Endothelial cell of umbilical vein (primary cell): ENCODE results near the gene STIM1. TPM values are rescaled to one million over a fixed set of nuclear protein-coding genes. Genes with fewer than 3 reads are reported as not detected.

ENCODE experiments used
- BruUV-seq: library from RNA; stranded (reverse); fragments of 400-500 nt; replicated peaks from 2 replicates; lab custom pipeline; 2021; lab: Mats Ljungman, UMichigan
- CTCF ChIA-PET: fragments of 300-600, 350-600 bp; sonication (Branson Sonifier 250); formaldehyde crosslinking; loops from one replicate; lab custom pipeline; 2021; ENCODE audit warnings: antibody characterized with exemption, inconsistent platforms; lab: Charles Lee
- POLR2A ChIA-PET: fragments of 300-600, 350-600 bp; sonication (Branson Sonifier 250); formaldehyde crosslinking; loops from one replicate; lab custom pipeline; 2021; ENCODE audit warnings: antibody characterized with exemption, inconsistent platforms; lab: Charles Lee
- DNase-seq: peaks from one replicate; pipeline ENCODE4 v3.0.0-alpha.2; 2011; ENCODE audit warnings: low read depth, low spot score
- FAIRE-seq: peaks from 2 replicates; lab custom pipeline; 2011; peaks lifted over from hg19 to GRCh38; lab: Jason Lieb, UNC
- H2AFZ ChIP-seq: 2 replicates; pipeline ENCODE4 v1.6.0; 2012; ENCODE audit warnings: low read depth, low read length, control low read depth, inconsistent platforms
- H3K27ac ChIP-seq: 2 replicates; pipeline ENCODE4 v1.5.1; 2011; ENCODE audit warnings: low read depth, mild to moderate bottlenecking, control low read depth, low read length, moderate library complexity; ENCODE audit not compliant: insufficient read depth
- H3K27me3 ChIP-seq, 2 experiments: 2 replicates each; pipeline versions ENCODE4 v1.6.0 to v1.6.1; 2011; ENCODE audit warnings: low read length in 2 of 2, mixed read lengths in 1 of 2; ENCODE audit not compliant: control insufficient read depth in 2 of 2, insufficient read depth in 2 of 2
- H3K36me3 ChIP-seq, 2 experiments: 2 replicates in 1 of 2; 3 replicates in 1 of 2; pipeline ENCODE4 v1.5.1; 2011; ENCODE audit warnings: low read length in 2 of 2, mild to moderate bottlenecking in 1 of 2, moderate library complexity in 1 of 2; ENCODE audit not compliant: control insufficient read depth in 2 of 2, insufficient read depth in 2 of 2; ENCODE audit errors: extremely low read depth in 1 of 2
- H3K4me1 ChIP-seq: 3 replicates; pipeline ENCODE4 v1.5.1; 2011; ENCODE audit warnings: mild to moderate bottlenecking, low read length; ENCODE audit not compliant: control insufficient read depth, insufficient read depth; ENCODE audit errors: extremely low read depth
- H3K4me2 ChIP-seq: 2 replicates; pipeline ENCODE4 v1.6.1; 2011; ENCODE audit warnings: low read length, control low read depth, mixed read lengths; ENCODE audit not compliant: insufficient read depth
- H3K4me3 ChIP-seq, 3 experiments: fragments of 200-600 bp in 1 of 3; sonication (generic), shearing (Covaris generic) in 1 of 3; replicated peaks in 1 of 3; 2 replicates each; pipeline ENCODE4 v1.5.1; 2011 to 2016; ENCODE audit warnings: control low read depth in 3 of 3, low read length in 3 of 3, mild to moderate bottlenecking in 2 of 3, inconsistent platforms in 1 of 3, low read depth in 1 of 3, moderate library complexity in 1 of 3; ENCODE audit not compliant: insufficient read depth in 1 of 3
- H3K79me2 ChIP-seq: 2 replicates; pipeline ENCODE4 v1.6.0; 2012; ENCODE audit warnings: low read length, inconsistent platforms; ENCODE audit not compliant: control insufficient read depth, insufficient read depth
- H3K9ac ChIP-seq: replicated peaks from 2 replicates; pipeline ENCODE3; 2011; ENCODE audit warnings: low read length, control low read depth; ENCODE audit not compliant: insufficient read depth; ENCODE audit errors: extremely low read depth
- H3K9me1 ChIP-seq: replicated peaks from 3 replicates; pipeline ENCODE4 v1.6.0; 2011; ENCODE audit warnings: mild to moderate bottlenecking, low read length; ENCODE audit not compliant: control insufficient read depth, insufficient read depth; ENCODE audit errors: extremely low read depth
- H3K9me3 ChIP-seq: replicated peaks from 2 replicates; pipeline ENCODE4 v1.5.1; 2012; ENCODE audit warnings: low read length, inconsistent platforms; ENCODE audit not compliant: control insufficient read depth, insufficient read depth
- H4K20me1 ChIP-seq: replicated peaks from 2 replicates; pipeline ENCODE3; 2011; ENCODE audit warnings: mild to moderate bottlenecking, low read length; ENCODE audit not compliant: control insufficient read depth, insufficient read depth; ENCODE audit errors: extremely low read depth
- CTCF ChIP-seq, 2 donors: IDR thresholded peaks; 1 replicate in 1 of 2; 2 replicates in 1 of 2; pipeline ENCODE4 v1.5.1; 2011; ENCODE audit warnings: low read length in 2 of 2, mild to moderate bottlenecking in 2 of 2, moderate library complexity in 2 of 2, control low read depth in 1 of 2, inconsistent platforms in 1 of 2, low read depth in 1 of 2; ENCODE audit not compliant: insufficient read depth in 1 of 2; ENCODE audit errors: extremely low read depth in 1 of 2
- EZH2 ChIP-seq: IDR thresholded peaks from 2 replicates; pipeline ENCODE4 v1.6.1; 2012; ENCODE audit warnings: borderline replicate concordance, low read depth, mild to moderate bottlenecking, moderate library complexity, low read length, inconsistent platforms; ENCODE audit not compliant: severe bottlenecking
- FOS ChIP-seq: IDR thresholded peaks from 2 replicates; pipeline ENCODE4 v1.6.1; 2011; ENCODE audit warnings: mild to moderate bottlenecking, low read length, moderate library complexity, borderline replicate concordance; ENCODE audit not compliant: insufficient read depth
- GATA2 ChIP-seq: IDR thresholded peaks from 2 replicates; pipeline ENCODE4 v1.7.0; 2011; ENCODE audit warnings: low read depth, mild to moderate bottlenecking, moderate library complexity, mixed read lengths, low read length; ENCODE audit not compliant: insufficient read length, insufficient read depth
- JUN ChIP-seq: IDR thresholded peaks from 2 replicates; pipeline ENCODE4 v1.6.1; 2011; ENCODE audit warnings: borderline replicate concordance, low read depth; ENCODE audit not compliant: insufficient read length, insufficient read depth
- MYC ChIP-seq: IDR thresholded peaks from one replicate; pipeline ENCODE4 v1.6.1; 2011; ENCODE audit warnings: mild to moderate bottlenecking, low read depth, low read length
- POLR2A ChIP-seq: IDR thresholded peaks from 2 replicates; pipeline ENCODE4 v1.6.1; 2012; ENCODE audit warnings: low read depth, mild to moderate bottlenecking, control low read depth, low read length
- POLR2AphosphoS5 ChIP-seq: IDR thresholded peaks from 2 replicates; pipeline ENCODE4 v1.6.1; 2012; ENCODE audit warnings: low read depth, mild to moderate bottlenecking, control low read depth, low read length, moderate library complexity; ENCODE audit not compliant: insufficient read depth
- dilution Hi-C: fragments of 300-500 bp; cut with MboI; formaldehyde crosslinking; loops from one replicate; pipeline ENCODE4 v1.15.0; 2019; ENCODE audit warnings: low sequenced_read_pairs; ENCODE audit not compliant: extremely low pct_ligation_motif_present
- intact Hi-C: fragments of 100-400 bp; cut with micrococcal nuclease; formaldehyde crosslinking; loops from one replicate; pipeline ENCODE4 v1.10.0; 2022
- polyA plus RNA-seq, 4 experiments: library from polyadenylated mRNA; depleted of rRNA in 3 of 4; stranded (reverse) in 3 of 4; unstranded in 1 of 4; fragments of >200 nt; gene quantifications; 2 replicates each; pipeline versions ENCODE4 v1.2.1 to v1.2.3, GENCODE V29; 2011 to 2012; ENCODE audit warnings: missing spikeins in 1 of 4
- total RNA-seq: library from RNA; stranded (reverse); gene quantifications from 2 replicates; pipeline ENCODE4 v1.2.3, GENCODE V29; 2021
- TF ChIP-seq, protein P1 (sequence below): IDR thresholded peaks from 2 replicates; pipeline ENCODE4 v1.6.1; 2011; ENCODE audit not compliant: insufficient read depth, insufficient read length

Gene STIM1
- total and polyA plus RNA-seq, 2 donors (not counting 3 experiments of a cell fraction or from before 2014, with no cell fraction given): 32.7 to 33.4 TPM

- no peak for TF ChIP-seq EZH2
- no peak for TF ChIP-seq JUN
- TF ChIP-seq CTCF (IDR thresholded peaks at IDR 0.05; ENCODE audit: extremely low read depth in 1 of 2, insufficient read depth in 1 of 2, low read depth in 1 of 2, low read length in 2 of 2): no peak
- no peak for TF ChIP-seq POLR2AphosphoS5
- TF ChIP-seq GATA2: no peak
- TF ChIP-seq MYC: no peak
- no peak for TF ChIP-seq FOS
- TF ChIP-seq, protein P1, sequence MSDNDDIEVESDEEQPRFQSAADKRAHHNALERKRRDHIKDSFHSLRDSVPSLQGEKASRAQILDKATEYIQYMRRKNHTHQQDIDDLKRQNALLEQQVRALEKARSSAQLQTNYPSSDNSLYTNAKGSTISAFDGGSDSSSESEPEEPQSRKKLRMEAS: no peak
- TF ChIP-seq POLR2A: no peak
- H2AFZ ChIP-seq: no peak overlapping the region
- POLR2A ChIA-PET: no interaction called here
- no peaks in the 10 kb centered on the region for H3K4me1 ChIP-seq
- H3K27ac ChIP-seq: no peak overlapping the region
- BruUV-seq: no TSS peak
- no peak overlapping the region for H3K4me3 ChIP-seq
- H3K9me3 ChIP-seq: no peaks in the 10 kb centered on the region
- no peak overlapping the region for H3K9ac ChIP-seq
- no peaks in the 10 kb centered on the region for H3K36me3 ChIP-seq
- no peak overlapping the region for H3K4me2 ChIP-seq
- intact Hi-C loops (no loop called here), dilution Hi-C loops (loop anchor here (25.0 kb wide), 1 partner anchor 207 kb away; the partner anchor contains the start of gene STIM1)
- CTCF ChIA-PET: interaction anchor here (1.0 to 14.8 kb wide), 4 partner anchors 11 to 219 kb away, joined by 3 to 871 read pairs (median 3); partner anchors contain the start of gene STIM1
- H3K9me1 ChIP-seq: no peaks in the 10 kb centered on the region
- no peaks in the 10 kb centered on the region for H4K20me1 ChIP-seq
- H3K27me3 ChIP-seq: no peaks in the 10 kb centered on the region
- H3K79me2 ChIP-seq: no peaks in the 10 kb centered on the region
- DNase-seq: no peak
- no peak for FAIRE-seq
These were observed 213.5 kb downstream of the STIM1 start for GRCh38 chr11:4068962-4069361.
